NCI-H2107 treated with DMSO at 0.1 percent for 48 hours (cell line): ENCODE results near the gene KLC3.

Experiments
- DNase-seq: peaks from one replicate; lab custom pipeline; 2025; ENCODE audit not compliant: unreplicated experiment; lab: John Stamatoyannopoulos, UW

The KLC3 gene

DNA sequence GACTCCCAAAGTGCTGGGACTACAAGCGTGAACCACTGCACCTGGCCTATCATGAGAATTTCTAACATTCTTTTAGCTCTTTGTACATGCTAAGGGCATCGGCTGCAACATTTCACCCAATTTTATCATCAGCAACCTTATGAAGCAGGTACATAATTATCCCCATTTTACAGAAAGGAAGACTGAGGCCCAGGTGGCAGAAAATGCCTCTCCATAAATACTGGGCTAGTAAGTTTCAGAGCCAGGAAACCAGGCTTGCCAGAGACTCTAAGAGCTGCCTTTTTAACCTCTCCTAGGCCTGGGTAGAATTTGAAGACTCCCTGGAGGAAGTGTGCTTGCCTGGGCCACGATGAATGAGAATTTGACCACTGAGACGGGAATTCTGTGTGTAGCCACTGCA, 27.6 kb downstream of the KLC3 start:
- DNase-seq, result no peak

DNA sequence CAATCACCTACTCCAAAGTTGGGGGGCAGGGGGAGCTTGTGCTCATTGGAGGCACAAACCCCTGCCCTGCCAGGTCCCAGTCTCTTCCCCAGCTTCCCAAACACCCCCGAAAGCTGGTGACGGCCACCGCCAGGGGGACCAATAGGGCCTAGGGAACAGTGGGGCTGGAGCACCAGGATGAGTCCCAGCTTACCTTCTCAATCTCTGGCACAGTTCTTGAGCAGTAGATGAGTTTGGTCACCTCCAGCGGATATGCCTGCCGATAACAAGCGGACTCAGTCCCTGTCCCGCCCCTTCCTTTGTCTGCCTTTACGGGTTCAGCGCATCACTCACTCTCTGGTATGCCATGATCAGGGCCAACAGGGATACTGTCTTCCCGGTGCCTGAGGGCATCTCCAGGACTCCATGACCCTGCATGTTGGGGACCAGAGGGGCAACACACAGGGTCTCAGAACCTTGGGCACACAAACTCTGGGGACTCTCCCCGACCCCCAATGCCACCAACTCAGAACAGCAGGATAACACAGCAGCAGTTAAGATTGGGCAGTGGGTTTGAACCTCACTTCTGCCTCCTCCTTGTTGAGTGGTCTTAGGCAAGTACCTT, 28.3 kb downstream of the KLC3 start:
- no peak for DNase-seq

DNA sequence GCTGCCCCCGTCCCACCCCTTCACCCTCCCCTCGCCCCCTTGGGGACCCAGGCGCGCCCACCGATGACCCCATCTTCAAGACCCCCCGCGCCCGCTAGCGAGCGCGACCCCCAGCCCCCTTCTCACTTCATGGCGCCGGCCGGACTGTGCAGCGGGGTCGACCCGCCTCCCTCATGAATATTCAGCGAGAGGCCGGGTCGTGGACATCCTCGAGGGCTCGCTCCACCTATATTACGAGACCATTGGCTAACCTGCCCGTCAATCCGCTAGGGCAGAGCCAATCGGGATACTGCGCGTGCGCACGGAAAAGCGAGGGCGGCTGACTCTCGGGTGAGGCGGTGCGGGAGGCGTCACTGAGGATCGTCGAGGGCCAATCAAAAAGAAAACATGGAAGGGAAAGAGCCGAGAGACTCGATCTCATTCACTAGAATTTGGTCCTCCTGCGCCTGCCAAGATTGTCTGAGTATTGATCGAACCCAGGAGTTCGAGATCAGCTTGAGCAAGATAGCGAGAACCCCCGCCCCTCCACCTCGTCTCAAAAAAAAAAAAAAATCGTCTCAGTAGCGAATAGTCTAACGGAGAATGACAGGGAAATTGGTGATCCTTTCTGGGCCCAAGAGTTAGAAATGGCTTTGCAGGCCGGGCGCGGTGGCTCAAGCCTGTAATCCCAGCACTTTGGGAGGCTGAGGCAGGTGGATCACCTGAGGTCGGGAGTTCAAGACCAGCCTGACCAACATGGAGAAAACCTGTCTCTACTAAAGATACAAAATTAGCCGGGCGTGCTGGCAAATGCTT, 30.1 kb downstream of the KLC3 start, which contains the start of gene ERCC2:
Gene ERCC2 (minus strand): TSS at position 164 of the 795 bp plus-strand sequence. CDS start 33 bp downstream, at position 131.
- DNase-seq, result peak; percentile 92

DNA sequence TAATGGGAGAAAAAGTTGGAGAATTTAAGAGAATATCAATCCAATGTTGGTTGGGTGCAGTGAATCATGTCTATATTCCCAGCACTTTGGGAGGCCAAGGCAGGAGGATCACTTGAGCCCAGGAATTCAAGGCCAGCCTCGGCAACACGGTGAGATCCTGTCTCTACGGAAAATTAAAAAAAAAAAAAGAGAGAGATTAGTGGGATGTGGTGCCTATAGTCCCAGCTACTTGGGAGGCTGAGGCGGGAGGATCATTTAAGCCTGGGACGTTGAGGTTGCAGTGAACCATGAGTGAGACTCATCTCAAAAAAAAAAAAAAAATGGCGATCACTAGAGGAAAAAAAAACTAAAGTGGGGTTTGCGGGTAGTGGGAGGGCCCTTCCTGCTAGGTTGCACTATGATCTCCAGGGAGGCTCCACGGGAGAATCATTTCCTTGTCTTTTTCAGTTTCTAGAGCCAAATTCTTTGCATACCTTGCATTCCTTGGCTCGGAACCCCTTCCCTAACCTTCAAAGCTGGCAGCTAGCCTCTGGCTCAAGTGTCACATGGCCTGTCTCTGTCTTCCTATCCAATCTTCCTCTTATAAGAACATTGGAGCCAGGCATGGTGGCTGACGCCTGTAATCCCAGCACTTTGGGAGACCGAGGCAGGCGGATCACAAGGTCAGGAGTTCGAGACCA, 35.6 kb downstream of the KLC3 start:
- DNase-seq, result no peak

DNA sequence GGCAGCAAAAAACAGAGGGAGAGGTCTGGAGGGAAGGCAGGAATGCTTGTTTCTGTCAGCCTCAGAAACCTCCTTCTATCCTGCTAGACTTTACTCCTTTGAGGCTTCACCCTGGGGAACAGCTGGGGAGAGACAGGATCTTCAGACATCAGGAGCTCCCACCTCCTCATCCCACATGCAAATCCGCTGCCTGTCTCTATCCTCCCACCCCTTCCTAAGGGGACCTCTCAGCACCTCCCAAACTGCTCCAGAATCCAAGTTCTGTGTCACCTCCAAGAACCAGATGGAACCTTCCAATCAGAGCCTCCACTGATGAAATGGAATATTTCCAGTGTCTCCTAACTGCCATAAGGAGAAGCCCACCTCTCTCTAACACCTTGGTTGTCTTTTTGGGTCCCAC, 39.6 kb downstream of the KLC3 start:
- no peak for DNase-seq

DNA sequence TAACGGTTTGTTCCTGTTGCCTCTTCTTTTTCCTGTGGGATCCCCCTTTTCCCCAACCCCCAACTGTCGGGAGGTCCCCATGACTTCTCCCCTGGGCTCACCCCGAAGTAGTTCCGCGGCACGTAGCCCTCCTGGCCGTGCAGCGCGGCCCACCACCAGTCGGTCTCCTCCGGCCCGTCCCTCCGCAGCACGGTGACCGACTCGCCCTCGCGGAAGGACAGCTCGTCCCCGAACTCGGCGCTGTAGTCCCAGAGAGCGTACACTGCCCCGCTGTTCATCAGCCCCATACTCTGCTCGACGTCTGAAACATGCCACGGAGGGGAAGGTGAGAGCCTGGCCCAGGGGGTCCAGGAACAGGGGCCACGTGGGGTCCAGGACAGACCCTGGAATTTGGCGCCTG, 41.9 kb downstream of the KLC3 start:
- DNase-seq, result no peak

DNA sequence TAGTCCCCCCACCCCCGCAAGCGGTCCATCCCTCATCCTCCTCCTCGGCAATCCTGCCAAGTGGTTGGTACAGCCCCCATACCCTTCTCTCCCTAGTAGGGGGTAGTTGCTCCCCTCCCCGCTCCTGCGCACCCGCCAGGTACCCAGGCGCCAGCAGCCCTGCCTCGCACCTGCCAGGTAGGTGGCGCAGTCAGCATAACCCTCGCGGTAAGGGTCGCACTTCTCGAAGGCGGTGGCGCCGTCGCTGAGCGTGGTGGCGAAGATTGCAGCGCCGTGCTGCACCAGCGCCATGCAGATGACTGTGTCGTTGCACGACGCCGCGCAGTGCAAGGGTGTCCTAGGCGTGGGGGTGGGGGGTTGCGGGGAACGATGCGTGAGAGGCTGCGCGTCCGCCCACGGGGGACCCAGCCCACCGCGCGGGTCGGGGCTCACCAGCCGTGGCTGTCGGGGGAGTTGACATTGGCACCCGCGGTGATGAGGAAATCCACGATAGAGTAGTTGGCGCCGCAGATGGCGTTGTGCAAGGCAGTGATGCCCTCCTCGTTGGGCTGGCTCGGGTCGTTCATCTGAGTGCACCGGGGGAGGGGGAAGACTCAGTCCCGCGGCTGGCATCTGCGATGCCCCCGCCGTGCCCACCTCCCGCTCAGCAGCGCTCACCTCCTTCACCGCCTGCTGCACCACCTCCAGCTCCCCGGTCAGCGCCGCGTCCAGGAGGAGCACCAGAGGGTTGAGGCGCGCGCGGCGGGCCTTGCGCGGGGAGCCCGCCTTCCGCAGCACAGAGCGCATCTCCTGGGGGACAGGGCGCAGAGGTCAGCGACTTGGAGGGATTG, 45.1 kb downstream of the KLC3 start:
- no peak for DNase-seq

DNA sequence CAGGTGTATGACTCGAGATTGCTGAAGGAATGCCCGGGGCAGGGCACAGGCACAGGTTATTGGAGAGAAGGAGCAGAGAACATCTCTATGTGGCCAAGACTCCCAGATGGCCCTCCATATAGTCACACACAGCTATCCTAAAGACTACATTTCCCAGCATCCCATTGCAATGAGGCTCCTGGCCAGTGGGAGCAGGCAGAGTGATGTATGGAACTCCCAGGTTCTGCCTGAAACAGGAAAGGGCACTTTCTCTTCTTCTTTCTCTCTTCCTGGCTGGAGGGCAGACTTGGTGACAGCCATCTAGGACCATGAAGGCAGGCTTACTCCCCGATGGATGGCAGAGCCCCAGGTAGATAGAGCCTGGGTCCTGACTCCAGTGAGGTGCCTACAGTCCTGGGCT, 50.8 kb downstream of the KLC3 start:
- no peak for DNase-seq

DNA sequence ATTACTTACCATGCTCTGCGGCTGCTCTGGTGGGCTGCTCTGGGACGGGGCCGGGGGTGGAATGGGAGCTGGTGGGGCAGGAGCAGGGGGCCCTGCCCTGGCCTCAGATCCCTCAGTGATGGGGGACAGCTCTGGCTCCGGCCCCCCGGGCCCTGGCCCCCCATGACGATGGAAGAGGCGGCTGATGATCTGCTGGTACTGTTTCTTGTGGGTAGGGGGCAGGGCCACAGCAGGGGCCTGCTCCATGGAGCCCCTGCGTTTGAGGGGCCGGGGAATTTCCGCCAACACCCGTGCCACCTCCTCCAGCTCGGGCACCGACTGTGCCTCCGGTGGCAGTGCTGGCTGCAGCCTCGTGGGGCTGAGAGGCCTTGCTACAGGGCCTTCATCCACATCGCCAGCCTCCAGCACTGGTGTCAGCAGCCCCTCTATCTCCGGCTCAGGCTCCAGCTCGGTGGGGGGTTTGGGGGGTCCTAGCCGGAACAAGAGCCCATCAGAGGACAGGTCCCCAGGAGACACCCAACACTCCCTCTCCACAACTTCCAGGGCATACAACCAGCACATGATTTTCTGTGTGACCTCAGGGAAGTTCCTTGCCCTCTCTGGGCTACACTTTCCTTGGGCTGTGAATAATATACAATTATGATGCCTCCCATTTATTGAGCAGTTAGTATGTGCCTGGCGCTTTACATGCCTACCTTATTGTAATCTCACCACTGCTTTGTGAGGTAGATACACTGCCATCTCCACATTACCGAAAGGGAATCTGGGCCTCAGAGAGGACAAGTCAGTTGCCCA, 51.5 kb downstream of the KLC3 start:
- DNase-seq, result no peak

DNA sequence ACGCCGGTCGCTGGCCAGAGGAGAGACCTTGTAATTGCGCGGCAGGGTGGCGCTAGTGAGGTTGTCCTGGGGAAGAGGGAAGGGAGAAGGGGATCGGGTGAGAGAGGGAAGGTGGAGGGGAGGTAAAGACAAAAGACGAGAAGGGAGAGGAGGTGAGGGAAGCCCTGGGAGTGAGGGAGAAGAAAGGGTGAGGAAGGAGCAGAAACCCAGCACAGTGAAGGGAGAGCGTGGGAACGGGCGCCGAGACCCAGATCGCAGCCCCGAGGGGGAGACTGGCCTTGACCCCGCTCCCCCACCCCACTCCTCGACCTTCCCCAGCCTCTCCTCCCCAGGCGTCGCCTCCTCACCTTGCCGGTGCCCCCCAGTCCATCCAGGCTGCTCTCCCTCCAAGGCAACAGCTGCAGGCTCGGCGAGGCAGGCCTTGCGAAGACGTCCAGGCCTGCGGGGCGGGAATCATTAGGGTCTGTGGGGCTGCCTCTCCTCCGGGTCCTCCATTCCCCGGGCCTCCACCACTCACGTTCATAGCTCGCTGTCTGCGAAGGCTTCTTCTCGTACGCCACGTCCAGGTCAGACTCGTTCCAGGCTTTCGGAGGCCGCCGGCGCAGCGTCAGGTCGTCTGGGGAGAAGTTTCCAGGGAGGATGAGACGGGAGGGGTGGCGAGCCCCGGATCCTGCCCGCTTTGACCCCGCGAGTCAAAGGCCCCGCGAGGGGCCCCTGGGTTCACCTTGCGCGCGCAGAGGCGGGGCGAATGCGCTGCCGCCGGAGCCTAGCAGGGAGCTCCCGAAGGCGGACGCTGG, 55.5 kb downstream of the KLC3 start:
- no peak for DNase-seq

DNA sequence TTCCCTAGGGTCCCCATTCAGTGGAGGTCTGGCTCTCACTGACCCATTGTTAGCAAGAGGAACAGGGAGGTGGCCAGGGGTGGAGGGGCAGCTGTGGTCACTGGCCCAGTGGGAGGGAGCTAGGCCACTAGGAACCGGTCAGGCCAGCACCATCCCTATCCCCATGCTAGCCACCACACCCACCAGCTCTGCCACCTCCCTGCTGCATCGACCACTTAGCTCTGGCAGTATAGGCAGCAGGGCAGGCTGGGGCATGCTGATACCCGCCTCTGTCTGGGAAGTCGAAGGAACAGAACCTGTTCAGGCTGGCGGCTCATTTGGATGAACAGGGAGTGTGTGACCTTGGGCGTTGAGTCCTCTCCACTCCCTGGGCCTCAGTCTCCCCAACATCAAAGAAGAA, 59.6 kb downstream of the KLC3 start:
- DNase-seq, result no peak
